IMR-90 (cell line): Measurements from ENCODE around the gene ARMCX1. TPM values are rescaled to one million over a fixed set of nuclear protein-coding genes. Genes with fewer than 3 reads are reported as not detected.

Experiments
- ATAC-seq: fragments of 200-7000 bp; cut with Tn5 transposase; 2 replicates; pipeline ENCODE4 v1.9.1; 2020; ENCODE audit warnings: low read depth, mild to moderate bottlenecking, moderate library complexity
- BruUV-seq: library from RNA; stranded (reverse); fragments of 400-500 nt; replicated peaks from 2 replicates; lab custom pipeline; 2021; lab: Mats Ljungman, UMichigan
- CTCF ChIA-PET: fragments of 300-600 bp; formaldehyde crosslinking; extraction: SDS; loops from one replicate; lab custom pipeline; 2021; ENCODE audit warnings: antibody characterized with exemption; lab: Yijun Ruan, JAX
- POLR2A ChIA-PET: fragments of 300-600 bp; sonication (Branson Sonifier 250); formaldehyde crosslinking; loops from one replicate; lab custom pipeline; 2022; ENCODE audit warnings: antibody characterized with exemption; ENCODE audit not compliant: unreplicated experiment; lab: Charles Lee
- DNase-seq: peaks from one replicate; pipeline ENCODE4 v3.0.0; 2013
- H2AFZ ChIP-seq: replicated peaks from 2 replicates; pipeline ENCODE3; 2013; ENCODE audit warnings: low read length, mild to moderate bottlenecking; ENCODE audit not compliant: poor library complexity
- H2AK5ac ChIP-seq: 2 replicates; pipeline ENCODE4 v1.6.1; 2013; ENCODE audit warnings: low read depth, low read length, inconsistent platforms
- H2AK9ac ChIP-seq: replicated peaks from 2 replicates; pipeline ENCODE3; 2013; ENCODE audit warnings: mild to moderate bottlenecking, low read depth, low read length, moderate library complexity; ENCODE audit not compliant: poor library complexity
- H2BK120ac ChIP-seq: 2 replicates; pipeline ENCODE4 v1.6.1; 2013; ENCODE audit warnings: low read depth, low read length, inconsistent platforms
- H2BK15ac ChIP-seq: 3 replicates; pipeline ENCODE4 v1.6.1; 2013; ENCODE audit warnings: low read depth, low read length, inconsistent platforms
- H2BK20ac ChIP-seq: 2 replicates; pipeline ENCODE4 v1.6.1; 2013; ENCODE audit warnings: low read depth, mild to moderate bottlenecking, inconsistent platforms, low read length, moderate library complexity
- H2BK5ac ChIP-seq: 2 replicates; pipeline ENCODE4 v1.6.1; 2013; ENCODE audit warnings: mild to moderate bottlenecking, low read depth, low read length, inconsistent platforms; ENCODE audit not compliant: poor library complexity, severe bottlenecking
- H3K14ac ChIP-seq: replicated peaks from 2 replicates; pipeline ENCODE4 v1.6.1; 2013; ENCODE audit warnings: low read depth, low read length, inconsistent platforms
- H3K18ac ChIP-seq: 2 replicates; pipeline ENCODE4 v1.6.1; 2013; ENCODE audit warnings: low read depth, low read length, control low read depth
- H3K23ac ChIP-seq: 2 replicates; pipeline ENCODE4 v1.6.1; 2013; ENCODE audit warnings: low read depth, low read length, inconsistent platforms
- H3K27ac ChIP-seq: 2 replicates; pipeline ENCODE4 v1.5.1; 2013; ENCODE audit warnings: mild to moderate bottlenecking, control low read depth, low read length; ENCODE audit not compliant: insufficient read depth
- H3K27me3 ChIP-seq: 2 replicates; pipeline ENCODE4 v1.6.1; 2013; ENCODE audit warnings: low read length; ENCODE audit not compliant: control insufficient read depth, insufficient read depth
- H3K36me3 ChIP-seq: 2 replicates; pipeline ENCODE4 v1.6.1; 2013; ENCODE audit warnings: low read length, mixed read lengths; ENCODE audit not compliant: control insufficient read depth, insufficient read depth
- H3K4ac ChIP-seq: 2 replicates; pipeline ENCODE4 v1.6.1; 2013; ENCODE audit warnings: low read depth, low read length, inconsistent platforms
- H3K4me1 ChIP-seq: 2 replicates; pipeline ENCODE4 v1.6.1; 2013; ENCODE audit warnings: low read length, mixed read lengths; ENCODE audit not compliant: control insufficient read depth, insufficient read depth
- H3K4me2 ChIP-seq: 2 replicates; pipeline ENCODE4 v1.6.1; 2013; ENCODE audit warnings: low read depth, mild to moderate bottlenecking, control low read depth, low read length, moderate library complexity
- H3K4me3 ChIP-seq: 2 replicates; pipeline ENCODE4 v1.5.1; 2013; ENCODE audit warnings: low read depth, mild to moderate bottlenecking, control low read depth, low read length, moderate library complexity; ENCODE audit not compliant: insufficient read depth
- H3K56ac ChIP-seq: 2 replicates; pipeline ENCODE4 v1.6.1; 2013; ENCODE audit warnings: low read length, inconsistent platforms; ENCODE audit not compliant: insufficient read depth; ENCODE audit errors: extremely low read depth
- H3K79me1 ChIP-seq, 2 experiments: 2 replicates each; pipeline ENCODE4 v1.6.1; 2013; ENCODE audit warnings: low read length in 2 of 2, inconsistent platforms in 1 of 2, low read depth in 1 of 2
- H3K9ac ChIP-seq: 2 replicates; pipeline ENCODE4 v1.6.1; 2013; ENCODE audit warnings: low read depth, low read length, control low read depth
- H3K9me1 ChIP-seq: 2 replicates; pipeline ENCODE4 v1.6.1; 2013; ENCODE audit warnings: low read length, inconsistent platforms; ENCODE audit not compliant: insufficient read depth
- H3K9me3 ChIP-seq: 2 replicates; pipeline ENCODE4 v1.6.1; 2013; ENCODE audit warnings: low read length; ENCODE audit not compliant: control insufficient read depth, insufficient read depth
- H4K20me1 ChIP-seq: 2 replicates; pipeline ENCODE4 v1.6.1; 2013; ENCODE audit warnings: low read length, inconsistent platforms; ENCODE audit not compliant: insufficient read depth
- H4K5ac ChIP-seq: 2 replicates; pipeline ENCODE4 v1.6.1; 2013; ENCODE audit warnings: mild to moderate bottlenecking, low read depth, low read length, control low read depth
- H4K8ac ChIP-seq, 2 experiments: 2 replicates each; pipeline ENCODE4 v1.6.1; 2013; ENCODE audit warnings: low read depth in 2 of 2, low read length in 2 of 2, control low read depth in 1 of 2, inconsistent platforms in 1 of 2
- H4K91ac ChIP-seq: 2 replicates; pipeline ENCODE4 v1.6.1; 2013; ENCODE audit warnings: low read depth, low read length, inconsistent platforms; ENCODE audit not compliant: insufficient read depth
- BHLHE40 ChIP-seq: fragments of 150-350 bp; IDR thresholded peaks from 2 replicates; pipeline ENCODE4 v1.6.1; 2016; ENCODE audit warnings: mild to moderate bottlenecking, low read depth, low read length
- CEBPB ChIP-seq: IDR thresholded peaks from 2 replicates; pipeline ENCODE4 v1.6.1; 2012; ENCODE audit warnings: low read depth, low read length, improper control_type of control experiment
- CHD1 ChIP-seq: IDR thresholded peaks from 2 replicates; pipeline ENCODE4 v1.6.1; 2012; ENCODE audit warnings: low read depth, low read length, improper control_type of control experiment
- NFE2L2 ChIP-seq: fragments of 150-350 bp; IDR thresholded peaks from 2 replicates; pipeline ENCODE4 v1.6.1; 2016; ENCODE audit warnings: low read depth, mild to moderate bottlenecking, low read length
- RCOR1 ChIP-seq: IDR thresholded peaks from 2 replicates; pipeline ENCODE4 v1.6.1; 2012; ENCODE audit warnings: mild to moderate bottlenecking, low read length, improper control_type of control experiment; ENCODE audit not compliant: insufficient replicate concordance
- dilution Hi-C: fragments of 300-500 bp; cut with HindIII; formaldehyde crosslinking; loops from one replicate; pipeline ENCODE4 v1.14.3; 2018; ENCODE audit warnings: low sequenced_read_pairs; ENCODE audit not compliant: unreplicated experiment
- in situ Hi-C: fragments of 300-500 bp; cut with MboI; formaldehyde crosslinking; loops from 3 replicates; pipeline ENCODE4 v1.14.3; 2019; ENCODE audit warnings: low sequenced_read_pairs, inconsistent platforms, mixed read lengths
- intact Hi-C: fragments of 100-400 bp; cut with micrococcal nuclease; formaldehyde crosslinking; loops from 2 replicates; pipeline ENCODE4 v1.10.0; 2022
- polyA plus RNA-seq, 3 experiments: library from polyadenylated mRNA; depleted of rRNA; stranded (reverse); fragments of >200 nt; gene quantifications; 2 replicates each; pipeline ENCODE4 v1.2.3, GENCODE V29; 2012; ENCODE audit warnings: low replicate concordance in 1 of 3
- total RNA-seq: library from RNA; depleted of rRNA; stranded (reverse); fragments of >200 nt; gene quantifications from 2 replicates; pipeline ENCODE4 v1.2.3, GENCODE V29; 2012
- TF ChIP-seq, protein P1 (sequence below): fragments of 150-350 bp; IDR thresholded peaks from 2 replicates; pipeline ENCODE4 v1.6.1; 2017; ENCODE audit warnings: mild to moderate bottlenecking, antibody characterized with exemption, low read length, low read depth

Gene ARMCX1
- total and polyA plus RNA-seq, 2 of the 4 experiments (the other 2 are of a cell fraction), result 14.2 to 22.9 TPM

DNA sequence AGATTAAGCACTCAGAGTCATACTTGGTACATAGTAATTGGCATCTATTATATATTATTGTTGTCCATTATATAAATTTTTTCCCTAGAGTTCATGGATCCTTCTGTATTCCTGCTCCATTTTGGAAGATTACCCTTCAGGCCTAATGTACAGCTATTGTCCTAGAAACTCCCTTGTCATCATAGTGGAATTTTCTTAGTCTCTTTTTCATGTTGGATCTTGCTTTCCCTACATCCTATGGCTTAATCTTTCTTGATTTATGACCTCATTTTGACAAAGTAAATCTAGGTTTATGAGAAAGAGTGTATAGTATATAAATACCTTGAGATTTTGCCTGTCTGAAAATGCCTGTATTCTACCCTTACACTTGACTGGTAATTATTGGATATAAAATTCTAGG lies 43.0 kb upstream of the ARMCX1 start:
- H3K4me3 ChIP-seq, result no peak overlapping the region
- H3K27me3 ChIP-seq, result no peaks in the 10 kb centered on the region
- no TSS peak for BruUV-seq
- no peak overlapping the region for H2AFZ ChIP-seq
- no peak overlapping the region for H3K56ac ChIP-seq
- intact Hi-C loops (no loop called here), dilution Hi-C loops (no loop called here), in situ Hi-C loops (no loop called here)
- H2BK20ac ChIP-seq, result no peak overlapping the region
- H3K4ac ChIP-seq, result no peak overlapping the region
- H3K36me3 ChIP-seq, result no peaks in the 10 kb centered on the region
- no peak overlapping the region for H3K27ac ChIP-seq
- H3K9ac ChIP-seq, result no peak overlapping the region
- no peak overlapping the region for H3K18ac ChIP-seq
- H2AK9ac ChIP-seq, result no peak overlapping the region
- no peaks in the 10 kb centered on the region for H3K4me1 ChIP-seq
- no peak overlapping the region for H3K14ac ChIP-seq
- ATAC-seq (no peak), DNase-seq (no peak)
- H2AK5ac ChIP-seq, result no peak overlapping the region
- no peak overlapping the region for H4K5ac ChIP-seq
- no peaks in the 10 kb centered on the region for H4K20me1 ChIP-seq
- H2BK15ac ChIP-seq, result no peak overlapping the region
- no peak overlapping the region for H2BK120ac ChIP-seq
- H4K91ac ChIP-seq, result no peak overlapping the region
- no peak overlapping the region for H3K4me2 ChIP-seq
- ChIA-PET CTCF (no interaction called here), POLR2A (interaction anchor here (0.7 kb wide), 1 partner anchor 117 kb away, joined by 3 read pairs; no protein-coding TSS in a partner anchor)
- H3K23ac ChIP-seq, result no peak overlapping the region
- H4K8ac ChIP-seq, result no peak overlapping the region
- no peaks in the 10 kb centered on the region for H3K9me1 ChIP-seq
- H2BK5ac ChIP-seq, result no peak overlapping the region
- no peaks in the 10 kb centered on the region for H3K79me1 ChIP-seq
- TF ChIP-seq, protein P1, sequence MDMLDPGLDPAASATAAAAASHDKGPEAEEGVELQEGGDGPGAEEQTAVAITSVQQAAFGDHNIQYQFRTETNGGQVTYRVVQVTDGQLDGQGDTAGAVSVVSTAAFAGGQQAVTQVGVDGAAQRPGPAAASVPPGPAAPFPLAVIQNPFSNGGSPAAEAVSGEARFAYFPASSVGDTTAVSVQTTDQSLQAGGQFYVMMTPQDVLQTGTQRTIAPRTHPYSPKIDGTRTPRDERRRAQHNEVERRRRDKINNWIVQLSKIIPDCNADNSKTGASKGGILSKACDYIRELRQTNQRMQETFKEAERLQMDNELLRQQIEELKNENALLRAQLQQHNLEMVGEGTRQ, result no peak
- TF ChIP-seq CHD1, result no peak
- TF ChIP-seq RCOR1, result no peak
- no peak for TF ChIP-seq CEBPB
- no peak for TF ChIP-seq BHLHE40
- no peak for TF ChIP-seq NFE2L2
- no peaks in the 10 kb centered on the region for H3K9me3 ChIP-seq
